ENCODE data around the gene MANF. TPM values are rescaled to one million over a fixed set of nuclear protein-coding genes. Genes with fewer than 3 reads are reported as not detected.
A peak's percentile ranks its signal among the peaks of the same experiment; 100 is the strongest.

MANF gene
- total RNA-seq, 1 donor from 2014 or later, result 34.4 TPM

GRCh38 chr3:51395493-51396213 is 10.6 kb downstream of the MANF start:
- peaks cover 12 to 31% of the 10 kb centered on the region in 2 donors for H3K4me1 ChIP-seq
- no peak overlapping the region for H3K27ac ChIP-seq
- H3K9me3 ChIP-seq, result no peaks in the 10 kb centered on the region
- intact Hi-C loops (cut with DNase I), result no loop called here
- no peak for TF ChIP-seq CTCF (IDR thresholded peaks at IDR 0.05)
- DNase-seq (ENCODE audit: low spot score in 2 of 2), result no peak
- no peak overlapping the region for H3K4me3 ChIP-seq
- H3K36me3 ChIP-seq, result peaks cover 51 to 67% of the 10 kb centered on the region in 2 donors
- no peaks in the 10 kb centered on the region for H3K27me3 ChIP-seq

GRCh38 chr3:51396401-51396800 is 11.3 kb downstream of the MANF start:
- Histone ChIP-seq H3K9me3 (no peaks in the 10 kb centered on the region), H3K36me3 (peaks cover 51 to 67% of the 10 kb centered on the region in 2 donors), H3K4me3 (no peak overlapping the region), H3K27me3 (no peaks in the 10 kb centered on the region), H3K4me1 (peaks cover 11 to 30% of the 10 kb centered on the region in 2 donors), H3K27ac (peak overlapping the region in 1 of 2 donors; percentile 23)
- no peak for DNase-seq (ENCODE audit: low spot score in 2 of 2)
- intact Hi-C loops (cut with DNase I), result no loop called here
- no peak for TF ChIP-seq CTCF (IDR thresholded peaks at IDR 0.05)

GRCh38 chr3:51397392-51397791 is 12.3 kb downstream of the MANF start:
- DNase-seq (ENCODE audit: low spot score in 2 of 2), result no peak
- Histone ChIP-seq H3K36me3 (peaks cover 51 to 65% of the 10 kb centered on the region in 2 donors), H3K4me3 (no peak overlapping the region), H3K27me3 (no peaks in the 10 kb centered on the region), H3K4me1 (peaks cover 6 to 22% of the 10 kb centered on the region in 2 donors), H3K9me3 (no peaks in the 10 kb centered on the region), H3K27ac (no peak overlapping the region)
- TF ChIP-seq CTCF (IDR thresholded peaks at IDR 0.05), result no peak
- intact Hi-C loops (cut with DNase I), result no loop called here

- Histone ChIP-seq H3K9me3 (no peaks in the 10 kb centered on the region), H3K27ac (no peak overlapping the region), H3K4me3 (no peak overlapping the region), H3K4me1 (peaks cover 0 to 9% of the 10 kb centered on the region in 2 donors), H3K36me3 (peaks cover 46 to 62% of the 10 kb centered on the region in 2 donors), H3K27me3 (no peaks in the 10 kb centered on the region)
- intact Hi-C loops (cut with DNase I), result no loop called here
- no peak for DNase-seq (ENCODE audit: low spot score in 2 of 2)
- TF ChIP-seq CTCF (IDR thresholded peaks at IDR 0.05), result no peak
Measured at GRCh38 chr3:51398595-51399310, 13.7 kb downstream of the MANF start.

- Histone ChIP-seq H3K9me3 (no peaks in the 10 kb centered on the region), H3K36me3 (peaks cover 34 to 48% of the 10 kb centered on the region in 2 donors), H3K4me1 (no peaks in the 10 kb centered on the region), H3K27ac (no peak overlapping the region), H3K4me3 (no peak overlapping the region), H3K27me3 (no peaks in the 10 kb centered on the region)
- DNase-seq (ENCODE audit: low spot score in 2 of 2), result no peak
- no peak for TF ChIP-seq CTCF (IDR thresholded peaks at IDR 0.05)
- intact Hi-C loops (cut with DNase I), result no loop called here
Measured at GRCh38 chr3:51400166-51400565, 15.1 kb downstream of the MANF start.
